ENCODE results near the gene LPP. TPM values are rescaled to one million over a fixed set of nuclear protein-coding genes. Genes with fewer than 3 reads are reported as not detected.

The LPP gene
- total and polyA plus RNA-seq, 2 of the 13 experiments (the other 11 are each of a cell fraction or from before 2014, with no cell fraction given) = 19.2 to 29.9 TPM

GRCh38 chr3:188270423-188270972, 116.5 kb downstream of the LPP start (continued):
- TF ChIP-seq ZNF770 (CRISPR knock-in tag; IDR thresholded peaks at IDR 0.05) (no peak), ELF3 (CRISPR knock-in tag; IDR thresholded peaks at IDR 0.05) (peak; percentile 75), FOXO1 (CRISPR knock-in tag; IDR thresholded peaks at IDR 0.05) (0 out of 2 replicates have a peak, but pooled peaks have one; percentile 23), ZKSCAN5 (CRISPR knock-in tag; IDR thresholded peaks at IDR 0.05) (no peak), THRA (CRISPR knock-in tag; IDR thresholded peaks at IDR 0.05; ENCODE audit: borderline replicate concordance) (peak; percentile 40; the same call in 1 of the 2 replicates), HDAC2 (CRISPR knock-in tag; IDR thresholded peaks at IDR 0.05) (peak; percentile 80), RXRA (CRISPR knock-in tag; IDR thresholded peaks at IDR 0.05) (peak; percentile 67; the same call in 1 of the 2 replicates), PRDM10 (CRISPR knock-in tag; IDR thresholded peaks at IDR 0.05; ENCODE audit: low read depth) (peak; percentile 77; the same call in 1 of the 2 replicates), SETDB1 (CRISPR knock-in tag; IDR thresholded peaks at IDR 0.05; ENCODE audit: borderline replicate concordance) (0 out of 2 replicates have a peak, but pooled peaks have one; percentile 31), REST (IDR thresholded peaks at IDR 0.05; ENCODE audit: borderline replicate concordance in 1 of 2, low read depth in 1 of 2, low read length in 2 of 2) (peak in 1 of 2 experiments; percentile 59; a peak in 1 of 4 replicates), NCOR1 (IDR thresholded peaks at IDR 0.05; ENCODE audit: borderline replicate concordance, low read length) (peak; percentile 75; the same call in 1 of the 2 replicates), NR2F2 (IDR thresholded peaks at IDR 0.05; ENCODE audit: borderline replicate concordance, low read depth) (0 out of 2 replicates have a peak, but pooled peaks have one; percentile 26), FOSL2 (CRISPR knock-in tag; IDR thresholded peaks at IDR 0.05) (peak; percentile 68), ETV5 (CRISPR knock-in tag; IDR thresholded peaks at IDR 0.05; ENCODE audit: borderline replicate concordance) (peak; percentile 60; the same call in 1 of the 2 replicates), ZNF331 (CRISPR knock-in tag; IDR thresholded peaks at IDR 0.05) (peak; percentile 41; the same call in 1 of the 2 replicates), POGZ (CRISPR knock-in tag; IDR thresholded peaks at IDR 0.05) (peak; percentile 77; the same call in 1 of the 2 replicates), ZNF644 (CRISPR knock-in tag; IDR thresholded peaks at IDR 0.05; ENCODE audit: low read depth) (0 out of 2 replicates have a peak, but pooled peaks have one; percentile 13), ZKSCAN8 (CRISPR knock-in tag; IDR thresholded peaks at IDR 0.05; ENCODE audit: borderline replicate concordance) (peak; percentile 75; the same call in 1 of the 2 replicates), PITX1 (CRISPR knock-in tag; IDR thresholded peaks at IDR 0.05) (0 out of 2 replicates have a peak, but pooled peaks have one; percentile 19)
